ENCODE measurements around the gene ATXN7L1. TPM values are rescaled to one million over a fixed set of nuclear protein-coding genes. Genes with fewer than 3 reads are reported as not detected.
A peak's percentile ranks its signal among the peaks of the same experiment; 100 is the strongest.

The ATXN7L1 gene
- polyA plus RNA-seq, 1 of the 3 experiments (the other 2 are of a cell fraction): 6.0 TPM

- TF ChIP-seq, protein P1, sequence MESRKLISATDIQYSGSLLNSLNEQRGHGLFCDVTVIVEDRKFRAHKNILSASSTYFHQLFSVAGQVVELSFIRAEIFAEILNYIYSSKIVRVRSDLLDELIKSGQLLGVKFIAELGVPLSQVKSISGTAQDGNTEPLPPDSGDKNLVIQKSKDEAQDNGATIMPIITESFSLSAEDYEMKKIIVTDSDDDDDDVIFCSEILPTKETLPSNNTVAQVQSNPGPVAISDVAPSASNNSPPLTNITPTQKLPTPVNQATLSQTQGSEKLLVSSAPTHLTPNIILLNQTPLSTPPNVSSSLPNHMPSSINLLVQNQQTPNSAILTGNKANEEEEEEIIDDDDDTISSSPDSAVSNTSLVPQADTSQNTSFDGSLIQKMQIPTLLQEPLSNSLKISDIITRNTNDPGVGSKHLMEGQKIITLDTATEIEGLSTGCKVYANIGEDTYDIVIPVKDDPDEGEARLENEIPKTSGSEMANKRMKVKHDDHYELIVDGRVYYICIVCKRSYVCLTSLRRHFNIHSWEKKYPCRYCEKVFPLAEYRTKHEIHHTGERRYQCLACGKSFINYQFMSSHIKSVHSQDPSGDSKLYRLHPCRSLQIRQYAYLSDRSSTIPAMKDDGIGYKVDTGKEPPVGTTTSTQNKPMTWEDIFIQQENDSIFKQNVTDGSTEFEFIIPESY (IDR thresholded peaks at IDR 0.05; ENCODE audit: borderline replicate concordance, low read depth): no peak
- peak; percentile 40; the same call in 1 of the 2 replicates for TF ChIP-seq MXI1 (IDR thresholded peaks at IDR 0.05; ENCODE audit: low read depth, low read length)
Observed at GRCh38 chr7:105880571-105881330, 4.4 kb upstream of the ATXN7L1 start (continued).

GRCh38 chr7:105879782-105880181 is 3.4 kb upstream of the ATXN7L1 start:
- Histone ChIP-seq H3K27ac (ENCODE audit: low read depth in 2 of 2, low read length in 1 of 2) (no peak overlapping the region), H3K27me3 (ENCODE audit: insufficient read depth) (no peaks in the 10 kb centered on the region), H3K9me3 (0 out of 2 replicates have a peak, but pooled peaks cover 7% of the 10 kb centered on the region), H3F3A (replicated peaks; ENCODE audit: insufficient read depth) (peaks cover 6% of the 10 kb centered on the region), H3K4me1 (ENCODE audit: control insufficient read depth in 1 of 2, insufficient read depth in 2 of 2, low read depth in 1 of 2, low read length in 1 of 2) (peaks cover 1 to 50% of the 10 kb centered on the region in 2 experiments), H3K79me2 (ENCODE audit: insufficient read depth) (peaks cover 21% of the 10 kb centered on the region; the same call in 1 of the 2 replicates), H4K20me1 (ENCODE audit: insufficient read depth) (0 out of 2 replicates have a peak, but pooled peaks cover 2% of the 10 kb centered on the region), H3K9me2 (no peaks in the 10 kb centered on the region), H2AFZ (ENCODE audit: low read depth) (no peak overlapping the region), H3K4me2 (no peak overlapping the region), H3K9ac (no peak overlapping the region), H3K4me3 (ENCODE audit: low read depth in 2 of 2, low read length in 1 of 2) (no peak overlapping the region), H3K36me3 (replicated peaks in 1 of 2; ENCODE audit: control insufficient read depth in 1 of 2, insufficient read depth in 2 of 2, low read length in 1 of 2) (peaks cover 2 to 9% of the 10 kb centered on the region in 2 experiments)
- ChIA-PET POLR2A (no interaction called here), CTCF (interaction anchor here (0.9 to 5.6 kb wide), 11 partner anchors 9 to 274 kb away, joined by 3 to 79 read pairs (median 4); no protein-coding TSS in a partner anchor)
- WGBS (ENCODE audit: low lambda C conversion rate): 98% methylated on average over 2 of the region's 2 CpGs
- TF ChIP-seq RXRA (IDR thresholded peaks at IDR 0.05; ENCODE audit: borderline replicate concordance, low read depth): no peak
- TF ChIP-seq, protein P2, sequence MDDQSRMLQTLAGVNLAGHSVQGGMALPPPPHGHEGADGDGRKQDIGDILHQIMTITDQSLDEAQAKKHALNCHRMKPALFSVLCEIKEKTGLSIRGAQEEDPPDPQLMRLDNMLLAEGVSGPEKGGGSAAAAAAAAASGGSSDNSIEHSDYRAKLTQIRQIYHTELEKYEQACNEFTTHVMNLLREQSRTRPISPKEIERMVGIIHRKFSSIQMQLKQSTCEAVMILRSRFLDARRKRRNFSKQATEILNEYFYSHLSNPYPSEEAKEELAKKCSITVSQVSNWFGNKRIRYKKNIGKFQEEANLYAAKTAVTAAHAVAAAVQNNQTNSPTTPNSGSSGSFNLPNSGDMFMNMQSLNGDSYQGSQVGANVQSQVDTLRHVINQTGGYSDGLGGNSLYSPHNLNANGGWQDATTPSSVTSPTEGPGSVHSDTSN (IDR thresholded peaks at IDR 0.05): peak; percentile 39; the same call in 1 of the 2 replicates
- TF ChIP-seq RAD21 (IDR thresholded peaks at IDR 0.05; ENCODE audit: low read length): no peak
- no peak for TF ChIP-seq TEAD4 (IDR thresholded peaks at IDR 0.05; ENCODE audit: borderline replicate concordance, insufficient read depth)
- DNase-seq: no peak

DNA sequence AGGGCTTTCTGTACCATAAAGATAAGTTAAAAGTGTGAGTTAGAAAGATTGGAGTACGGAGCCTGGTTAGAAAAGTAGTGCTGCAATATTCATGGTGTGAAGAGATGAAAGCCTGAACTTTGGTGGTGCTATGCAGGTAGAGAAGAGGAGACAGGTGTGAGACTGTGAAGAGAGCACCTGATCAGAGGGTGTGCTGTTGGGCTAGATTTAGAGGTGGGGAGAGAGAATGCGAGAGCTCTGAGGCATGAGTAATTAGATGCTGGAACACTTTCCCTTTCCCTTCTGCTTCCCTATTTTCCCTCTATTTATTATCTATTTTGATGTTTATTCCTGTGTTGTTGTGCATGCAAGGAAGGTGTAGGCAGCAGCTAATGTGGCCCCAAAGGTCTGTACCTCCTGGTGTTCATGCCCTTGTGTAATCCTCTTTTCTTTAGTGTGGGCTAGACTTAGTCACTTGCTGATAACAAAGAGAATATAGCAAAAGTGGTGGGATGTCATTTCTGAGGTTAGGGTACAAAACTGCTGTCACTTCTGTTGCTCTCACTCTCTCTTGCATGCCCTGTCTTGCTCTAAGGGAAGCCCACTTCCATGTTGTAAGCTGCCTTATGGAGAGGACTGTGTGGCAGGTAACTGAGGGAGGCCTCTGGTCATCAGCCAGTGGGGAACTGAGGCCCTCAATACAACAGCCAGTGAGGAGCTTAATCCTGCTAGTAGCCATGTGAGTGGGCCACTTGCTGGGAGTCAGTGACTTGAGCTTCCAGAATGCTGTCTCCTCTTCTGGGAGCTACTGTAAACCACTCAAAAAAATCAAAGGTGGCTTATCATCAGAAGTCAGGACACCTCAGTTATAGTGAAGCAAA is 2.6 kb upstream of the ATXN7L1 start:
- 97% methylated on average over 2 of the region's 2 CpGs for WGBS (ENCODE audit: low lambda C conversion rate)
- H3F3A ChIP-seq (replicated peaks; ENCODE audit: insufficient read depth): peaks cover 6% of the 10 kb centered on the region
- H3K36me3 ChIP-seq (replicated peaks in 1 of 2; ENCODE audit: control insufficient read depth in 1 of 2, insufficient read depth in 2 of 2, low read length in 1 of 2): peaks cover 2 to 9% of the 10 kb centered on the region in 2 experiments
- no peak for DNase-seq
- H3K79me2 ChIP-seq (ENCODE audit: insufficient read depth): peaks cover 21% of the 10 kb centered on the region; the same call in 1 of the 2 replicates
- 0 out of 2 replicates have a peak, but pooled peaks cover 7% of the 10 kb centered on the region for H3K9me3 ChIP-seq
- no peak overlapping the region for H3K9ac ChIP-seq
- no peaks in the 10 kb centered on the region for H3K9me2 ChIP-seq
- TF ChIP-seq TAF1 (IDR thresholded peaks at IDR 0.05; ENCODE audit: borderline replicate concordance, low read depth, low read length) (no peak), ELF1 (IDR thresholded peaks at IDR 0.05) (no peak), GABPA (IDR thresholded peaks at IDR 0.05; ENCODE audit: low read depth) (no peak), NFIC (IDR thresholded peaks at IDR 0.05; ENCODE audit: borderline replicate concordance) (no peak), FOXM1 (IDR thresholded peaks at IDR 0.05; ENCODE audit: low read depth) (no peak)
- CTCF ChIA-PET: interaction anchor here (0.6 to 5.6 kb wide), 19 partner anchors 9 to 593 kb away, joined by 3 to 79 read pairs (median 8); no protein-coding TSS in a partner anchor
- H3K4me2 ChIP-seq: peak overlapping the region; percentile 91
- H4K20me1 ChIP-seq (ENCODE audit: insufficient read depth): 0 out of 2 replicates have a peak, but pooled peaks cover 2% of the 10 kb centered on the region
- no peak overlapping the region for H2AFZ ChIP-seq (ENCODE audit: low read depth)
- peaks cover 0 to 50% of the 10 kb centered on the region in 2 experiments; a peak in 3 of 4 replicates for H3K4me1 ChIP-seq (ENCODE audit: control insufficient read depth in 1 of 2, insufficient read depth in 2 of 2, low read depth in 1 of 2, low read length in 1 of 2)
- H3K4me3 ChIP-seq (ENCODE audit: low read depth in 2 of 2, low read length in 1 of 2): peak overlapping the region in 1 of 2 experiments; percentile 76; a peak in 1 of 4 replicates
- no peak overlapping the region for H3K27ac ChIP-seq (ENCODE audit: low read depth in 2 of 2, low read length in 1 of 2)
- no peaks in the 10 kb centered on the region for H3K27me3 ChIP-seq (ENCODE audit: insufficient read depth)
- POLR2A ChIA-PET: no interaction called here

All from SK-N-SH (cell line).